Lower lobe of right lung (tissue), 2 donors: Measurements from ENCODE around the gene CX3CR1. TPM values are rescaled to one million over a fixed set of nuclear protein-coding genes. Genes with fewer than 3 reads are reported as not detected.
A peak's percentile ranks its signal among the peaks of the same experiment; 100 is the strongest.

ENCODE experiments used
- ATAC-seq, 2 donors: fragments of 200-7000 bp; cut with Tn5 transposase; one replicate each; pipeline ENCODE4 v1.9.1; 2020 to 2022; ENCODE audit warnings: mild to moderate bottlenecking in 2 of 2, moderate library complexity in 2 of 2
- DNase-seq: peaks from one replicate; pipeline ENCODE4 v3.0.0-alpha.2; 2020
- H3K27ac ChIP-seq: fragments of 200-600 bp; one replicate; pipeline ENCODE4 v1.8.0; 2022
- H3K27me3 ChIP-seq: fragments of 200-600 bp; one replicate; pipeline ENCODE4 v1.8.0; 2022; ENCODE audit warnings: low read depth
- H3K36me3 ChIP-seq: fragments of 200-600 bp; one replicate; pipeline ENCODE4 v1.8.0; 2022; ENCODE audit warnings: mild to moderate bottlenecking
- H3K4me1 ChIP-seq: fragments of 200-600 bp; one replicate; pipeline ENCODE4 v1.8.0; 2022
- H3K4me3 ChIP-seq: fragments of 200-600 bp; one replicate; pipeline ENCODE4 v1.8.0; 2022; ENCODE audit warnings: mild to moderate bottlenecking
- H3K9me3 ChIP-seq: fragments of 200-600 bp; one replicate; pipeline ENCODE4 v1.8.0; 2022
- intact Hi-C: fragments of 100-400 bp; cut with DNase I; formaldehyde crosslinking; loops from one replicate; pipeline ENCODE4 v1.11.0; 2022
- total RNA-seq: library from RNA; stranded (reverse); fragmentation: NEBNext Ultra II Directional; extraction: Animal tissue kit (Norgen Biotek cat#: 25700); gene quantifications from one replicate; pipeline ENCODE4 v1.2.1, GENCODE V29; 2021
- TF ChIP-seq, protein P1 (sequence below): fragments of 200-600 bp; IDR thresholded peaks from one replicate; pipeline ENCODE4 v1.8.0; 2022; ENCODE audit warnings: antibody characterized with exemption, mild to moderate bottlenecking
- donor health status: DM: no; HTN: yes; CAD: no; lungs with severe emphysema.

CX3CR1 gene
- total RNA-seq, 1 donor from 2014 or later: 14.1 TPM

DNA sequence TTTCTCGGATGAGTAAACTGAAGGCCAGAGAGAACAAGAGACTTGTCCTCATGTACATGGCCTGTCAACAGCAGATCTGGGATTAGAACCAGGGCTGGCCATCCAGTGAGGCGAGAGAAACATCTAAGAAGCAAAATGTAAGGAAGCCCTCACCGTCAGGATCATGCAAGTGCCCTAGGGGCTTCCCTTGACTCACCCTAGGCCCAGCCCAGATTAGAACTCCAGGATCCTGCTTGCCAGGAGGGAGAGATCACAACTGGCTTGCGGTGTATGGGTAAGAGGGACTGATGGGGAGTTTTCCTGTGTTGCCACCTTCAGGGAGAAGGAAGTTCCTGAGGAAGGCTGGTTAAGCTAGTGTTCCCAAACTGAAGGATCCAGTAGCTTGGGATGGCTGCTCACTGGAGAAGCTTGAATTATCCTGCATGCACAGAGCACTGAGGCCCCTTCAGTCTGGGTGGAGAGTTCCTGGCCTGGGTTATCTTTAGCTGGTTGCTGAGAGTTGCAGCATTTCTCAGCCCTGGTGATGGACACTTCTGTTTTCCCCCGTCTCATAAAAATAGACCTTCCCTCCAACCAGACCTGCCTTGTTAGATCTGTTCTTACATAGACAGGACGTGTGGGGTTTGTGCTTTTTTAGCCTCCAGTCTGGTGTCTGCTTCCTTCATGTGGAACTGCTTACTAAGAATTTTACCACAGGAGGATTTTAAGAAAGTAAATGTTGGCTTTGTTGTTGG, 59.3 kb downstream of the CX3CR1 start:
- no peak for DNase-seq
- Histone ChIP-seq H3K9me3 (no peaks in the 10 kb centered on the region), H3K36me3 (no peaks in the 10 kb centered on the region), H3K27ac (no peak overlapping the region), H3K27me3 (no peaks in the 10 kb centered on the region), H3K4me3 (no peak overlapping the region), H3K4me1 (peaks cover 3% of the 10 kb centered on the region)
- intact Hi-C loops: no loop called here
- no peak for ATAC-seq
- TF ChIP-seq, protein P1, sequence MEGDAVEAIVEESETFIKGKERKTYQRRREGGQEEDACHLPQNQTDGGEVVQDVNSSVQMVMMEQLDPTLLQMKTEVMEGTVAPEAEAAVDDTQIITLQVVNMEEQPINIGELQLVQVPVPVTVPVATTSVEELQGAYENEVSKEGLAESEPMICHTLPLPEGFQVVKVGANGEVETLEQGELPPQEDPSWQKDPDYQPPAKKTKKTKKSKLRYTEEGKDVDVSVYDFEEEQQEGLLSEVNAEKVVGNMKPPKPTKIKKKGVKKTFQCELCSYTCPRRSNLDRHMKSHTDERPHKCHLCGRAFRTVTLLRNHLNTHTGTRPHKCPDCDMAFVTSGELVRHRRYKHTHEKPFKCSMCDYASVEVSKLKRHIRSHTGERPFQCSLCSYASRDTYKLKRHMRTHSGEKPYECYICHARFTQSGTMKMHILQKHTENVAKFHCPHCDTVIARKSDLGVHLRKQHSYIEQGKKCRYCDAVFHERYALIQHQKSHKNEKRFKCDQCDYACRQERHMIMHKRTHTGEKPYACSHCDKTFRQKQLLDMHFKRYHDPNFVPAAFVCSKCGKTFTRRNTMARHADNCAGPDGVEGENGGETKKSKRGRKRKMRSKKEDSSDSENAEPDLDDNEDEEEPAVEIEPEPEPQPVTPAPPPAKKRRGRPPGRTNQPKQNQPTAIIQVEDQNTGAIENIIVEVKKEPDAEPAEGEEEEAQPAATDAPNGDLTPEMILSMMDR: no peak

DNA sequence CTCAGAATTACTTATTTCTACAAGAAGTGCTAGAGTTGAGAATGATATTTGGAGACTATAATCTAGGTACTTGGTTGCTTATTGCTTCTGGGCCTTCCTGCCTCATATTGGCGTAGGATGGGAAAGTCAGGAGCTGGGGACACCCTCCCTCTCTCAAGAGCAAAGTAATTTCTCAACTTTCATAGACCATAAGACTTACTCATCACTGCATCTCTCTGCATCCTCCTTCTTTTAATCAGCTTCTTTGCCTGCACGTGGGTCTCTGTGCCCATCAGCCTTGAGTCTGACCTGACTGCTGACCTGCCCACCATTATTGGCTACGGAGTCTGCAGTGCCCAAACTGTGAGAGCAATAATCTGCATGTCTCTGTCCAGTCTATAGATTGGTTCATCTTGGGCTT, 60.1 kb downstream of the CX3CR1 start:
- Histone ChIP-seq H3K4me3 (no peak overlapping the region), H3K27ac (no peak overlapping the region), H3K4me1 (peaks cover 7% of the 10 kb centered on the region), H3K27me3 (no peaks in the 10 kb centered on the region), H3K9me3 (no peaks in the 10 kb centered on the region), H3K36me3 (no peaks in the 10 kb centered on the region)
- ATAC-seq: no peak
- no peak for DNase-seq
- intact Hi-C loops: no loop called here
- TF ChIP-seq, protein P1: no peak

DNA sequence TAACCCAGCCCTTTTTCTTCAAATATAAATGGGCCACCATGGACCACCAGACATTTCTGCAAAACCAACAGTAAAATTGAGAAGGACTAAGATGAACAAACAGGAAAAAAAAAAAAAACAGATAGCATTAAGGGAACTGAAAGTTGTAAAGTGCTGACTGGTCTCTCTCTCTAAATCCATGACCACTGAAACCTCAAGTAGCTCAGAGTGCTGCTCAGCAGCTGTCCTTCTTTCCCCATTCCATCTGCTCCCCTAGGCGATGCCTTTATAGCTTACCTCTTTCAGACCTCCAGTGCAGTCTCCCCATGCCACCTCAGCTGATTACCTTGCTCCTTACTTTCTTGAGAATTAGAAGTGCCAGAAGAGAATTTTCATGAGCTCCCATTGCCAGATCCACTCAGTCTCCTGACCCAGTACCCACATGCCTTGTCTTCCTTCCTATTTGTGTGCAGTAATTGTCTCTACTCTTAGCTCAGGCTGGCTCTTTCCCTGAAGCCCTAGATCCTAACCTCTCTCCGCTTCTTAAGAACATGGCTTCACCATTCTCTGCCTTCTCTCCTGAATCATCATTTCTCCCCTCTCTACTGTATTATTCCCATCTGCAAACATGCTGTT, 63.6 kb downstream of the CX3CR1 start:
- intact Hi-C loops: no loop called here
- H3K4me1 ChIP-seq: peaks cover 7% of the 10 kb centered on the region
- ATAC-seq (peak; percentile 69 to 85), DNase-seq (no peak)
- no peaks in the 10 kb centered on the region for H3K36me3 ChIP-seq
- TF ChIP-seq, protein P1: no peak
- H3K27ac ChIP-seq: no peak overlapping the region
- no peak overlapping the region for H3K4me3 ChIP-seq
- no peaks in the 10 kb centered on the region for H3K9me3 ChIP-seq
- H3K27me3 ChIP-seq: no peaks in the 10 kb centered on the region

DNA sequence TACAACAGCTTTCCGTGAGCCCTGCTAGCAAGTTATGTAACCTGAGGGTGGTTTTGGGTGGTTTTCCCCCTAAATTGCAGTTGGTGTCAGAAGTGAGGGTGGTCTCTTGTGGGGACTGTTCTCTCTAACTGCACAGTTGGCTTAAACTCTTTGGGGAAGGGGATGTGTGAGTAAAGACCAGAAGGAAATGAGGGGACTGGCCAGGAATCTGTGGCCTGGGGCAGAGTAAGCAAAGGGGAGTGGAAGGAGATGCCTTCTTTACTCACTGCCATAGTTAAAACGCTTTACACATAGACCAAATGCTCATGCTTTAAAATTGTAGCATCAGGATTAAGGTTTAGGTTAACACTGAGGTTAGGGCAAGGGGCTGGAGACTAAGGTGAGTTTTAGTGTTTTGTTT, 66.2 kb downstream of the CX3CR1 start:
- TF ChIP-seq, protein P1: no peak
- Histone ChIP-seq H3K27me3 (no peaks in the 10 kb centered on the region), H3K9me3 (no peaks in the 10 kb centered on the region), H3K27ac (no peak overlapping the region), H3K4me1 (peaks cover 10% of the 10 kb centered on the region), H3K36me3 (no peaks in the 10 kb centered on the region), H3K4me3 (no peak overlapping the region)
- ATAC-seq (no peak), DNase-seq (no peak)
- intact Hi-C loops: no loop called here

Other genes with a start within 250 kb of the CX3CR1 start
- 0.27 TPM for gene SCN11A, start 228.1 kb downstream of the CX3CR1 start, total RNA-seq
- 44.2 TPM for gene WDR48, start 228.0 kb downstream of the CX3CR1 start, total RNA-seq
- gene GORASP1, start 172.4 kb downstream of the CX3CR1 start, total RNA-seq: 81.6 TPM
- gene TTC21A, start 172.4 kb downstream of the CX3CR1 start, total RNA-seq: 18.8 TPM
- gene CSRNP1, start 126.4 kb downstream of the CX3CR1 start, total RNA-seq: 55.1 TPM
- not detected for gene XIRP1, start 87.4 kb downstream of the CX3CR1 start, total RNA-seq
- gene CCR8, start 49.7 kb upstream of the CX3CR1 start, total RNA-seq: not detected
- gene SLC25A38, start 103.3 kb upstream of the CX3CR1 start, total RNA-seq: 28.4 TPM
- gene RPSA, start 126.7 kb upstream of the CX3CR1 start, total RNA-seq: 778 TPM
- gene MOBP, start 187.6 kb upstream of the CX3CR1 start, total RNA-seq: 0.18 TPM